ENCODE results near the gene TIAM1.

- TF ChIP-seq CTCF (IDR thresholded peaks at IDR 0.05; ENCODE audit: borderline replicate concordance, extremely low read depth, low read length, poor library complexity, severe bottlenecking), result no peak
- no peak for TF ChIP-seq EZH2 (IDR thresholded peaks at IDR 0.05; ENCODE audit: borderline replicate concordance, low read depth, low read length, severe bottlenecking)
Observed at GRCh38 chr21:31293986-31294385, 50.1 kb downstream of the TIAM1 start.

All from DND-41 (cell line).